Esophagus squamous epithelium (tissue), 5 donors: ENCODE data around the gene ASXL1. TPM values are rescaled to one million over a fixed set of nuclear protein-coding genes. Genes with fewer than 3 reads are reported as not detected.
"Not testable (repeated sequence)": the region's sequence is repeated elsewhere in the genome, so short reads cannot be mapped to it uniquely, and the experiment has no call there.

Source experiments
- DNase-seq: peaks from one replicate; lab custom pipeline; 2025; lab: John Stamatoyannopoulos, UW
- H3K27ac ChIP-seq, 4 donors: fragments of 200-600 bp; sonication (generic); one replicate each; pipeline ENCODE4 v1.5.1; 2016 to 2019; ENCODE audit warnings: mild to moderate bottlenecking in 1 of 4
- H3K27me3 ChIP-seq, 4 donors: fragments of 200-600 bp; sonication (generic); 1 replicate in 3 of 4; 2 replicates in 1 of 4; pipeline versions ENCODE4 v1.5.1 to v1.6.0; 2017 to 2021; ENCODE audit warnings: antibody characterized with exemption in 1 of 4
- H3K36me3 ChIP-seq, 3 donors: fragments of 200-600 bp; sonication (generic); one replicate each; pipeline ENCODE4 v1.5.1; 2016 to 2019
- H3K4me1 ChIP-seq, 3 donors: fragments of 200-600 bp; sonication (generic); one replicate each; pipeline ENCODE4 v1.5.1; 2017 to 2019
- H3K4me3 ChIP-seq, 4 donors: fragments of 200-600 bp; sonication (generic); 1 replicate in 3 of 4; 2 replicates in 1 of 4; pipeline ENCODE4 v1.5.1; 2016 to 2019; ENCODE audit warnings: mild to moderate bottlenecking in 2 of 4, moderate library complexity in 1 of 4
- H3K9me3 ChIP-seq, 3 donors: fragments of 200-600 bp; sonication (generic); one replicate each; pipeline ENCODE4 v1.5.1; 2016 to 2019
- CTCF ChIP-seq, 6 experiments: fragments of 450-650 bp in 4 of 6; fragments of 200-600 bp in 2 of 6; sonication (generic) in 2 of 6; IDR thresholded peaks; one replicate each; pipeline ENCODE4 v1.5.1; 2016 to 2019; ENCODE audit warnings: antibody characterized with exemption in 6 of 6, mild to moderate bottlenecking in 4 of 6, moderate library complexity in 4 of 6
- POLR2A ChIP-seq, 4 donors: fragments of 450-650 bp; IDR thresholded peaks; one replicate each; pipeline ENCODE4 v1.6.1; 2017; ENCODE audit warnings: antibody characterized with exemption in 4 of 4, mild to moderate bottlenecking in 4 of 4, moderate library complexity in 3 of 4
- WGBS, 2 donors: methylation state at CpG; one replicate each; pipeline ENCODE4 v1.1.5; 2018; 5-methylcytosine and 5-hydroxymethylcytosine counted together
- intact Hi-C: fragments of 100-400 bp; cut with DNase I; formaldehyde crosslinking; loops from one replicate; pipeline ENCODE4 v1.15.0; 2022
- total RNA-seq, 4 donors: library from RNA; depleted of rRNA; stranded (reverse); fragments of >200 nt; gene quantifications; one replicate each; pipeline ENCODE4 v1.1.0, GENCODE V29; 2016
- donor health status: DM: yes; HTN: yes; CAD: no.

ASXL1 gene
- total RNA-seq, 4 donors from 2014 or later = 14.3 to 49.2 (median 22.1) TPM

DNA sequence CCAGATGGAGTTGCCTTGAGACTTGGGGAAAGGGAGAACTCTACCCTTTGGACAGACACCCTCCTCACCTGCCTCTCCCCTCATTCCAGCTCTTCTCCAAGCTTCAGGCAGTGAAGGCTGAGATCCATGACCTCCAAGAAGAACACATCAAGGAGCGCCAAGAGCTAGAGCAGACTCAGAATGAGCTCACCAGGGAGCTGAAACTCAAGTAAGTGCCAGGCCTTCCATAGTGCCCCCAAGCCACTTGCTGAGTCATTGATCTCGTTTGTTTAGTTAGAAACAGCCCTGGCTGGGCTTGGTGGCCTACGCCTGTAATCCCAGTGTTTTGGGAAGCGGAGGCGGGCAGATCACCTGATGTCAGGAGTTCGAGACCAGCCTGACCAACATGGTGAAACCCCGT, 41.5 kb upstream of the ASXL1 start:
- no peaks in the 10 kb centered on the region for H3K27me3 ChIP-seq
- no peaks in the 10 kb centered on the region for H3K9me3 ChIP-seq
- TF ChIP-seq CTCF (IDR thresholded peaks at IDR 0.05) (no peak), POLR2A (IDR thresholded peaks at IDR 0.05) (no peak)
- 78 to 90% methylated on average over 3 of the region's 7 CpGs for WGBS, 2 donors
- no peak overlapping the region for H3K27ac ChIP-seq
- no peak for DNase-seq
- H3K4me3 ChIP-seq = no peak overlapping the region
- H3K36me3 ChIP-seq = peaks cover 0 to 64% (median 0%) of the 10 kb centered on the region in 3 donors
- intact Hi-C loops = no loop called here
- H3K4me1 ChIP-seq = no peaks in the 10 kb centered on the region

- Histone ChIP-seq H3K9me3 (no peaks in the 10 kb centered on the region), H3K4me3 (no peak overlapping the region), H3K27me3 (no peaks in the 10 kb centered on the region), H3K36me3 (peaks cover 0 to 47% (median 0%) of the 10 kb centered on the region in 3 donors), H3K27ac (no peak overlapping the region), H3K4me1 (no peaks in the 10 kb centered on the region)
- intact Hi-C loops = no loop called here
- WGBS, 2 donors = 64 to 84% methylated on average over 6 of the region's 6 CpGs
- no peak for DNase-seq
- TF ChIP-seq POLR2A (IDR thresholded peaks at IDR 0.05) = no peak
- no peak for TF ChIP-seq CTCF (IDR thresholded peaks at IDR 0.05)
Observed at GRCh38 chr20:32319100-32319499, 39.0 kb upstream of the ASXL1 start.

DNA sequence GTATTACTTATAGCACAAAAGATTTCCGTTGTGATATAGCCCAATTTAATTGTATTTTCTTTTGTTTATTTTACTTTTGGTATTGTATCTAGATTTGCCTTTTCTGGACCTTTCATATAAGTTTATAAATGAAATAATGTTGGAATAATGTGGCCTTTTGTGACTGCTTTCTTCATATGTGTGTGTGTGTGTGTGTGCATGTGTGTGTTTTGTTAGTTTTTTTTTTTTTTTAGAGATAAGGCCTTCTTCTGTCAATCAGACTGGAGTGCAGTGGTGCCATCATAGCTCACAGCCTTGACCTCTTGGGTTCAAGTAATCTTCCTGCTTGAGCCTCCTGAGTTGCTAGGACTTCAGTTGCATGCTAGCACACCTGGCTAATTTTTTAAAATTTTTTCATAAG, 37.8 kb upstream of the ASXL1 start:
- Histone ChIP-seq H3K36me3 (peaks cover 0 to 40% (median 0%) of the 10 kb centered on the region in 3 donors), H3K27ac (no peak overlapping the region), H3K9me3 (no peaks in the 10 kb centered on the region), H3K4me1 (no peaks in the 10 kb centered on the region), H3K4me3 (no peak overlapping the region), H3K27me3 (no peaks in the 10 kb centered on the region)
- no peak for DNase-seq
- intact Hi-C loops = no loop called here
- 80 to 88% methylated on average over 1 of the region's 1 CpG for WGBS, 2 donors
- TF ChIP-seq CTCF (IDR thresholded peaks at IDR 0.05) (no peak), POLR2A (IDR thresholded peaks at IDR 0.05) (no peak)

DNA sequence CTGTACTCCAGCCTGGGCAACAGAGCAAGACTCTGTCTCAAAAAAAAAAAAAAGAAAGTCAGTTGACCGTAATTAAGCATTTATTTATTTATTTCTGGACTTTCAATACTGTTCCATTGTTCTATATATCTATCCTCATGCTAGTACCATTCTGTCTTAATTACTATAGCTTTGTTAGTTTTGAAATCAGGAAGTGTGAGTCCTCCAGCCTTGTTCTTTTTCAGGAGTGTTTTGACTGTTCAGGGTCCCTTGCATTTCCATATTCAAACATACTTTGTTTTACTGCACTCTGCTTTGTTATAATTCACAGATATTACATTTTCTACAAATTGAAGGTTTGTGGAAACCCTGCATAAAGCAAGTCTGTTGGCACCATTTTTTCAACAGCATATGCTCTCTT, 36.7 kb upstream of the ASXL1 start:
- 76 to 95% methylated on average over 1 of the region's 1 CpG for WGBS, 2 donors
- Histone ChIP-seq H3K27me3 (no peaks in the 10 kb centered on the region), H3K36me3 (peaks cover 0 to 31% (median 0%) of the 10 kb centered on the region in 3 donors), H3K9me3 (no peaks in the 10 kb centered on the region), H3K4me3 (no peak overlapping the region), H3K27ac (no peak overlapping the region), H3K4me1 (no peaks in the 10 kb centered on the region)
- DNase-seq = no peak
- no peak for TF ChIP-seq CTCF (IDR thresholded peaks at IDR 0.05)
- no peak for TF ChIP-seq POLR2A (IDR thresholded peaks at IDR 0.05)
- intact Hi-C loops = no loop called here

- H3K27me3 ChIP-seq, DNase-seq, intact Hi-C loops, H3K27ac ChIP-seq, H3K9me3 ChIP-seq, H3K4me3 ChIP-seq, H3K4me1 ChIP-seq: not testable (repeated sequence)
- 94 to 96% methylated on average over 11 to 12 of the region's 12 CpGs for WGBS, 2 donors
- H3K36me3 ChIP-seq = peaks cover 0 to 31% (median 0%) of the 10 kb centered on the region in 3 donors
Observed at GRCh38 chr20:32322260-32322659, 35.9 kb upstream of the ASXL1 start.

GRCh38 chr20:32323761-32324160, 34.4 kb upstream of the ASXL1 start:
- H3K4me3 ChIP-seq, intact Hi-C loops, H3K4me1 ChIP-seq, H3K27ac ChIP-seq, DNase-seq, H3K27me3 ChIP-seq, H3K9me3 ChIP-seq: not testable (repeated sequence)
- WGBS, 2 donors = 94 to 98% methylated on average over 4 to 5 of the region's 5 CpGs
- H3K36me3 ChIP-seq = peaks cover 0 to 31% (median 0%) of the 10 kb centered on the region in 3 donors
